Nephron (organoid): Measurements from ENCODE around the gene CMTM4.

Experiments
- H3K27ac Mint-ChIP-seq, 3 experiments: 2 replicates each; pipeline ENCODE4 v1.8.0; 2020; ENCODE audit warnings: mixed read lengths in 3 of 3, mild to moderate bottlenecking in 2 of 3, moderate library complexity in 1 of 3
- H3K27me3 Mint-ChIP-seq: 2 replicates; pipeline ENCODE4 v1.8.0; 2021; ENCODE audit warnings: low read depth, mild to moderate bottlenecking, moderate library complexity, mixed read lengths
- H3K36me3 Mint-ChIP-seq: 2 replicates; pipeline ENCODE4 v1.8.0; 2020; ENCODE audit warnings: low read depth, mixed read lengths
- H3K4me1 Mint-ChIP-seq: 2 replicates; pipeline ENCODE4 v1.8.0; 2020; ENCODE audit warnings: mixed read lengths
- H3K4me3 Mint-ChIP-seq, 3 experiments: 2 replicates each; pipeline ENCODE4 v1.8.0; 2020; ENCODE audit warnings: mild to moderate bottlenecking in 3 of 3, mixed read lengths in 3 of 3, moderate library complexity in 2 of 3
- H3K9me3 Mint-ChIP-seq: 2 replicates; pipeline ENCODE4 v1.8.0; 2020; ENCODE audit warnings: mixed read lengths
- TF ChIP-seq, protein P1 (sequence below), 3 experiments: fragments of 200-600 bp; sonication (generic); IDR thresholded peaks; one replicate each; pipeline ENCODE4 v1.5.0; 2021; ENCODE audit warnings: antibody characterized with exemption in 3 of 3; ENCODE audit not compliant: unreplicated experiment in 3 of 3

Gene CMTM4

GRCh38 chr16:66740010-66740409 is 43.5 kb upstream of the CMTM4 start:
- Mint-ChIP-seq H3K27me3 (no peaks in the 10 kb centered on the region), H3K27ac (peak overlapping the region in 2 of 3 experiments; percentile 9 to 84), H3K36me3 (peaks cover 70% of the 10 kb centered on the region), H3K9me3 (no peaks in the 10 kb centered on the region), H3K4me3 (no peak overlapping the region), H3K4me1 (peaks cover 29% of the 10 kb centered on the region)
- TF ChIP-seq, protein P1, sequence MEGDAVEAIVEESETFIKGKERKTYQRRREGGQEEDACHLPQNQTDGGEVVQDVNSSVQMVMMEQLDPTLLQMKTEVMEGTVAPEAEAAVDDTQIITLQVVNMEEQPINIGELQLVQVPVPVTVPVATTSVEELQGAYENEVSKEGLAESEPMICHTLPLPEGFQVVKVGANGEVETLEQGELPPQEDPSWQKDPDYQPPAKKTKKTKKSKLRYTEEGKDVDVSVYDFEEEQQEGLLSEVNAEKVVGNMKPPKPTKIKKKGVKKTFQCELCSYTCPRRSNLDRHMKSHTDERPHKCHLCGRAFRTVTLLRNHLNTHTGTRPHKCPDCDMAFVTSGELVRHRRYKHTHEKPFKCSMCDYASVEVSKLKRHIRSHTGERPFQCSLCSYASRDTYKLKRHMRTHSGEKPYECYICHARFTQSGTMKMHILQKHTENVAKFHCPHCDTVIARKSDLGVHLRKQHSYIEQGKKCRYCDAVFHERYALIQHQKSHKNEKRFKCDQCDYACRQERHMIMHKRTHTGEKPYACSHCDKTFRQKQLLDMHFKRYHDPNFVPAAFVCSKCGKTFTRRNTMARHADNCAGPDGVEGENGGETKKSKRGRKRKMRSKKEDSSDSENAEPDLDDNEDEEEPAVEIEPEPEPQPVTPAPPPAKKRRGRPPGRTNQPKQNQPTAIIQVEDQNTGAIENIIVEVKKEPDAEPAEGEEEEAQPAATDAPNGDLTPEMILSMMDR (IDR thresholded peaks at IDR 0.05; ENCODE audit: unreplicated experiment in 3 of 3), result peak; percentile 54 to 59 (median 56)

DNA sequence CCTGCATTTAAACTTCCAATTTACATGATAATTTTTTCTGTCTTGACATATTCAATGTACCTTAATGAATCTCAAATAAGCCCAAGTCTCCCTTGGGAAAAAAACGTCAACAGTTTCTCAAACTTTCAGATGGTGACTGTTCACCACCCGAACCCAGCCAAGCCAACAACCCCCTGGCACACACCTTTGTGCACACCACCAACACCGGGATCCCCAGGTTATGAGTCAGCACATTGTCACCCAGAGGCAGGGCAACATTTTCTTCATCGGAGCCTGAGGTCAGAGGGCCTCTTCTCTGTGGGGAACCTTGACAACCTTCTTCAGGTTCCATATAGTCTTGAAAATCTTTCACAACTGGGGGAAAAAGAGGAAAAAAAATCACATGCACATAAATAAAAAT is 39.3 kb upstream of the CMTM4 start:
- peaks cover 12% of the 10 kb centered on the region for H3K4me1 Mint-ChIP-seq
- peaks cover 83% of the 10 kb centered on the region for H3K36me3 Mint-ChIP-seq
- H3K9me3 Mint-ChIP-seq, result no peaks in the 10 kb centered on the region
- TF ChIP-seq, protein P1 (IDR thresholded peaks at IDR 0.05; ENCODE audit: unreplicated experiment in 3 of 3), result no peak
- H3K27ac Mint-ChIP-seq, result no peak overlapping the region
- H3K27me3 Mint-ChIP-seq, result no peaks in the 10 kb centered on the region
- H3K4me3 Mint-ChIP-seq, result no peak overlapping the region

- Mint-ChIP-seq H3K4me1 (peaks cover 5% of the 10 kb centered on the region), H3K4me3 (no peak overlapping the region), H3K27ac (no peak overlapping the region), H3K27me3 (no peaks in the 10 kb centered on the region), H3K9me3 (no peaks in the 10 kb centered on the region), H3K36me3 (peaks cover 82% of the 10 kb centered on the region)
- TF ChIP-seq, protein P1 (IDR thresholded peaks at IDR 0.05; ENCODE audit: unreplicated experiment in 3 of 3), result no peak
These were observed 34.6 kb upstream of the CMTM4 start for GRCh38 chr16:66731101-66731500.

- Mint-ChIP-seq H3K27me3 (no peaks in the 10 kb centered on the region), H3K4me1 (peaks cover 5% of the 10 kb centered on the region), H3K36me3 (peaks cover 82% of the 10 kb centered on the region), H3K27ac (no peak overlapping the region), H3K4me3 (no peak overlapping the region), H3K9me3 (no peaks in the 10 kb centered on the region)
- TF ChIP-seq, protein P1 (IDR thresholded peaks at IDR 0.05; ENCODE audit: unreplicated experiment in 3 of 3), result no peak
These were observed 32.3 kb upstream of the CMTM4 start for GRCh38 chr16:66728804-66729203.

DNA sequence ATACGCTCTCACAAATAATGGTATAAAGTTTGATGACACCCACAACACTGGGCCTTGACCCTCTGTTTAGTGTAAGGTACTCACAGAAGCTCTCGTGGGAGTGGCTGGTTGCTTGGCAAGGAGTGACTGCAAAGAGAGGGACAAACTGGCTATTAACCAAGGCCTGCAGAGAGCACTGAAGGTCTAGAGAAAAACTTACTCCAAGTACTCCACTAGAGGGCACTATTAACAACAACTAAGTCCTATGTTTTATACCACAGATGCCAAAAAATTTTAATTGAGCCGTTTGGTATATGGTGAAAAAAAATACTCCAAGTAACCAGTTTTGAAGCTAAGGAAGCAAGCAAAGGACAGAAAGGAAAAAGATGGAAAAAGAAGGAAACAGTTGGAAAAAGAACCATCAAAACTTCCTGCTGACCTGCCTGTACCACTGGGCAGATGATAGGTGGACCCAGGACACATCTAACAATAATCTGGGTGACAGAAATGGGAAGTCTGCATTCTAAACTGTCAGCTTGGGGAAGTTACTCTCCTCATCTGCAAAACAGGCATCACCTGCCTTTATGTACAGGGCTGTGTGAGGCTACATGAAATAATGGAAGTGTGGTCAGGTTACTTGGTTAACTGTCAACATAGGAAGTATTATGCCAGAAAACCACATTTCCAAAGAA is 31.7 kb upstream of the CMTM4 start:
- Mint-ChIP-seq H3K27me3 (no peaks in the 10 kb centered on the region), H3K4me1 (peaks cover 5% of the 10 kb centered on the region), H3K36me3 (peaks cover 82% of the 10 kb centered on the region), H3K27ac (peak overlapping the region; percentile 4 to 20 (median 10)), H3K9me3 (no peaks in the 10 kb centered on the region), H3K4me3 (no peak overlapping the region)
- TF ChIP-seq, protein P1 (IDR thresholded peaks at IDR 0.05; ENCODE audit: unreplicated experiment in 3 of 3), result peak; percentile 65 to 68 (median 66)

GRCh38 chr16:66720766-66721165 is 24.2 kb upstream of the CMTM4 start:
- Mint-ChIP-seq H3K27me3 (no peaks in the 10 kb centered on the region), H3K4me1 (peaks cover 9% of the 10 kb centered on the region), H3K9me3 (no peaks in the 10 kb centered on the region), H3K27ac (peak overlapping the region in 1 of 3 experiments; percentile 68), H3K36me3 (peaks cover 55% of the 10 kb centered on the region), H3K4me3 (no peak overlapping the region)
- TF ChIP-seq, protein P1 (IDR thresholded peaks at IDR 0.05; ENCODE audit: unreplicated experiment in 3 of 3), result no peak
